Endothelial cell of umbilical vein (primary cell): ENCODE results near the gene CCDC170. TPM values are rescaled to one million over a fixed set of nuclear protein-coding genes. Genes with fewer than 3 reads are reported as not detected.

ENCODE experiments used
- BruUV-seq: library from RNA; stranded (reverse); fragments of 400-500 nt; replicated peaks from 2 replicates; lab custom pipeline; 2021; lab: Mats Ljungman, UMichigan
- CTCF ChIA-PET: fragments of 300-600, 350-600 bp; sonication (Branson Sonifier 250); formaldehyde crosslinking; loops from one replicate; lab custom pipeline; 2021; ENCODE audit warnings: antibody characterized with exemption, inconsistent platforms; lab: Charles Lee
- POLR2A ChIA-PET: fragments of 300-600, 350-600 bp; sonication (Branson Sonifier 250); formaldehyde crosslinking; loops from one replicate; lab custom pipeline; 2021; ENCODE audit warnings: antibody characterized with exemption, inconsistent platforms; lab: Charles Lee
- DNase-seq: peaks from one replicate; pipeline ENCODE4 v3.0.0-alpha.2; 2011; ENCODE audit warnings: low read depth, low spot score
- FAIRE-seq: peaks from 2 replicates; lab custom pipeline; 2011; peaks lifted over from hg19 to GRCh38; lab: Jason Lieb, UNC
- H2AFZ ChIP-seq: 2 replicates; pipeline ENCODE4 v1.6.0; 2012; ENCODE audit warnings: low read depth, low read length, control low read depth, inconsistent platforms
- H3K27ac ChIP-seq: 2 replicates; pipeline ENCODE4 v1.5.1; 2011; ENCODE audit warnings: low read depth, mild to moderate bottlenecking, control low read depth, low read length, moderate library complexity; ENCODE audit not compliant: insufficient read depth
- H3K27me3 ChIP-seq, 2 experiments: 2 replicates each; pipeline versions ENCODE4 v1.6.0 to v1.6.1; 2011; ENCODE audit warnings: low read length in 2 of 2, mixed read lengths in 1 of 2; ENCODE audit not compliant: control insufficient read depth in 2 of 2, insufficient read depth in 2 of 2
- H3K36me3 ChIP-seq, 2 experiments: 2 replicates in 1 of 2; 3 replicates in 1 of 2; pipeline ENCODE4 v1.5.1; 2011; ENCODE audit warnings: low read length in 2 of 2, mild to moderate bottlenecking in 1 of 2, moderate library complexity in 1 of 2; ENCODE audit not compliant: control insufficient read depth in 2 of 2, insufficient read depth in 2 of 2; ENCODE audit errors: extremely low read depth in 1 of 2
- H3K4me1 ChIP-seq: 3 replicates; pipeline ENCODE4 v1.5.1; 2011; ENCODE audit warnings: mild to moderate bottlenecking, low read length; ENCODE audit not compliant: control insufficient read depth, insufficient read depth; ENCODE audit errors: extremely low read depth
- H3K4me2 ChIP-seq: 2 replicates; pipeline ENCODE4 v1.6.1; 2011; ENCODE audit warnings: low read length, control low read depth, mixed read lengths; ENCODE audit not compliant: insufficient read depth
- H3K4me3 ChIP-seq, 3 experiments: fragments of 200-600 bp in 1 of 3; sonication (generic), shearing (Covaris generic) in 1 of 3; replicated peaks in 1 of 3; 2 replicates each; pipeline ENCODE4 v1.5.1; 2011 to 2016; ENCODE audit warnings: control low read depth in 3 of 3, low read length in 3 of 3, mild to moderate bottlenecking in 2 of 3, inconsistent platforms in 1 of 3, low read depth in 1 of 3, moderate library complexity in 1 of 3; ENCODE audit not compliant: insufficient read depth in 1 of 3
- H3K79me2 ChIP-seq: 2 replicates; pipeline ENCODE4 v1.6.0; 2012; ENCODE audit warnings: low read length, inconsistent platforms; ENCODE audit not compliant: control insufficient read depth, insufficient read depth
- H3K9ac ChIP-seq: replicated peaks from 2 replicates; pipeline ENCODE3; 2011; ENCODE audit warnings: low read length, control low read depth; ENCODE audit not compliant: insufficient read depth; ENCODE audit errors: extremely low read depth
- H3K9me1 ChIP-seq: replicated peaks from 3 replicates; pipeline ENCODE4 v1.6.0; 2011; ENCODE audit warnings: mild to moderate bottlenecking, low read length; ENCODE audit not compliant: control insufficient read depth, insufficient read depth; ENCODE audit errors: extremely low read depth
- H3K9me3 ChIP-seq: replicated peaks from 2 replicates; pipeline ENCODE4 v1.5.1; 2012; ENCODE audit warnings: low read length, inconsistent platforms; ENCODE audit not compliant: control insufficient read depth, insufficient read depth
- H4K20me1 ChIP-seq: replicated peaks from 2 replicates; pipeline ENCODE3; 2011; ENCODE audit warnings: mild to moderate bottlenecking, low read length; ENCODE audit not compliant: control insufficient read depth, insufficient read depth; ENCODE audit errors: extremely low read depth
- EZH2 ChIP-seq: IDR thresholded peaks from 2 replicates; pipeline ENCODE4 v1.6.1; 2012; ENCODE audit warnings: borderline replicate concordance, low read depth, mild to moderate bottlenecking, moderate library complexity, low read length, inconsistent platforms; ENCODE audit not compliant: severe bottlenecking
- FOS ChIP-seq: IDR thresholded peaks from 2 replicates; pipeline ENCODE4 v1.6.1; 2011; ENCODE audit warnings: mild to moderate bottlenecking, low read length, moderate library complexity, borderline replicate concordance; ENCODE audit not compliant: insufficient read depth
- GATA2 ChIP-seq: IDR thresholded peaks from 2 replicates; pipeline ENCODE4 v1.7.0; 2011; ENCODE audit warnings: low read depth, mild to moderate bottlenecking, moderate library complexity, mixed read lengths, low read length; ENCODE audit not compliant: insufficient read length, insufficient read depth
- JUN ChIP-seq: IDR thresholded peaks from 2 replicates; pipeline ENCODE4 v1.6.1; 2011; ENCODE audit warnings: borderline replicate concordance, low read depth; ENCODE audit not compliant: insufficient read length, insufficient read depth
- MAX ChIP-seq: IDR thresholded peaks from 2 replicates; pipeline ENCODE4 v1.6.1; 2011; ENCODE audit not compliant: insufficient read depth, insufficient read length
- MYC ChIP-seq: IDR thresholded peaks from one replicate; pipeline ENCODE4 v1.6.1; 2011; ENCODE audit warnings: mild to moderate bottlenecking, low read depth, low read length
- POLR2A ChIP-seq: IDR thresholded peaks from 2 replicates; pipeline ENCODE4 v1.6.1; 2012; ENCODE audit warnings: low read depth, mild to moderate bottlenecking, control low read depth, low read length
- POLR2AphosphoS5 ChIP-seq: IDR thresholded peaks from 2 replicates; pipeline ENCODE4 v1.6.1; 2012; ENCODE audit warnings: low read depth, mild to moderate bottlenecking, control low read depth, low read length, moderate library complexity; ENCODE audit not compliant: insufficient read depth
- dilution Hi-C: fragments of 300-500 bp; cut with MboI; formaldehyde crosslinking; loops from one replicate; pipeline ENCODE4 v1.15.0; 2019; ENCODE audit warnings: low sequenced_read_pairs; ENCODE audit not compliant: extremely low pct_ligation_motif_present
- intact Hi-C: fragments of 100-400 bp; cut with micrococcal nuclease; formaldehyde crosslinking; loops from one replicate; pipeline ENCODE4 v1.10.0; 2022
- polyA plus RNA-seq, 4 experiments: library from polyadenylated mRNA; depleted of rRNA in 3 of 4; stranded (reverse) in 3 of 4; unstranded in 1 of 4; fragments of >200 nt; gene quantifications; 2 replicates each; pipeline versions ENCODE4 v1.2.1 to v1.2.3, GENCODE V29; 2011 to 2012; ENCODE audit warnings: missing spikeins in 1 of 4
- total RNA-seq: library from RNA; stranded (reverse); gene quantifications from 2 replicates; pipeline ENCODE4 v1.2.3, GENCODE V29; 2021
- TF ChIP-seq, protein P1 (sequence below), 2 donors: IDR thresholded peaks; 1 replicate in 1 of 2; 2 replicates in 1 of 2; pipeline ENCODE4 v1.5.1; 2011; ENCODE audit warnings: low read length in 2 of 2, mild to moderate bottlenecking in 2 of 2, moderate library complexity in 2 of 2, control low read depth in 1 of 2, inconsistent platforms in 1 of 2, low read depth in 1 of 2; ENCODE audit not compliant: insufficient read depth in 1 of 2; ENCODE audit errors: extremely low read depth in 1 of 2

Gene CCDC170
- total and polyA plus RNA-seq, 2 donors (not counting 3 experiments of a cell fraction or from before 2014, with no cell fraction given), result 0.07 to 0.21 TPM

- Histone ChIP-seq H3K27me3 (no peaks in the 10 kb centered on the region), H3K4me3 (no peak overlapping the region), H4K20me1 (no peaks in the 10 kb centered on the region), H2AFZ (no peak overlapping the region), H3K4me2 (no peak overlapping the region), H3K4me1 (peaks cover 23% of the 10 kb centered on the region), H3K9ac (no peak overlapping the region), H3K9me3 (no peaks in the 10 kb centered on the region), H3K79me2 (no peaks in the 10 kb centered on the region), H3K36me3 (no peaks in the 10 kb centered on the region), H3K9me1 (no peaks in the 10 kb centered on the region), H3K27ac (no peak overlapping the region)
- FAIRE-seq (no peak), DNase-seq (no peak)
- dilution Hi-C loops (no loop called here), intact Hi-C loops (no loop called here)
- BruUV-seq, result no TSS peak
- TF ChIP-seq FOS (no peak), POLR2AphosphoS5 (no peak), GATA2 (no peak), EZH2 (no peak), MYC (no peak)
- ChIA-PET CTCF (interaction anchor here (1.3 kb wide), 1 partner anchor 13 kb away, joined by 5 read pairs; no protein-coding TSS in a partner anchor), POLR2A (no interaction called here)
These were observed 4.1 kb downstream of the CCDC170 start for GRCh38 chr6:151497905-151498304.

- no peaks in the 10 kb centered on the region for H3K36me3 ChIP-seq
- no peak overlapping the region for H3K9ac ChIP-seq
- no peak for TF ChIP-seq POLR2AphosphoS5
- TF ChIP-seq EZH2, result no peak
- TF ChIP-seq, protein P1, sequence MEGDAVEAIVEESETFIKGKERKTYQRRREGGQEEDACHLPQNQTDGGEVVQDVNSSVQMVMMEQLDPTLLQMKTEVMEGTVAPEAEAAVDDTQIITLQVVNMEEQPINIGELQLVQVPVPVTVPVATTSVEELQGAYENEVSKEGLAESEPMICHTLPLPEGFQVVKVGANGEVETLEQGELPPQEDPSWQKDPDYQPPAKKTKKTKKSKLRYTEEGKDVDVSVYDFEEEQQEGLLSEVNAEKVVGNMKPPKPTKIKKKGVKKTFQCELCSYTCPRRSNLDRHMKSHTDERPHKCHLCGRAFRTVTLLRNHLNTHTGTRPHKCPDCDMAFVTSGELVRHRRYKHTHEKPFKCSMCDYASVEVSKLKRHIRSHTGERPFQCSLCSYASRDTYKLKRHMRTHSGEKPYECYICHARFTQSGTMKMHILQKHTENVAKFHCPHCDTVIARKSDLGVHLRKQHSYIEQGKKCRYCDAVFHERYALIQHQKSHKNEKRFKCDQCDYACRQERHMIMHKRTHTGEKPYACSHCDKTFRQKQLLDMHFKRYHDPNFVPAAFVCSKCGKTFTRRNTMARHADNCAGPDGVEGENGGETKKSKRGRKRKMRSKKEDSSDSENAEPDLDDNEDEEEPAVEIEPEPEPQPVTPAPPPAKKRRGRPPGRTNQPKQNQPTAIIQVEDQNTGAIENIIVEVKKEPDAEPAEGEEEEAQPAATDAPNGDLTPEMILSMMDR (IDR thresholded peaks at IDR 0.05; ENCODE audit: extremely low read depth in 1 of 2, insufficient read depth in 1 of 2, low read depth in 1 of 2, low read length in 2 of 2), result no peak
- no peak for TF ChIP-seq GATA2
- TF ChIP-seq JUN, result no peak
- no peak for TF ChIP-seq MYC
- TF ChIP-seq FOS, result no peak
- TF ChIP-seq MAX, result no peak
- TF ChIP-seq POLR2A, result no peak
- H3K27me3 ChIP-seq, result no peaks in the 10 kb centered on the region
- ChIA-PET CTCF (interaction anchor here (1.3 kb wide), 1 partner anchor 14 kb away, joined by 5 read pairs; no protein-coding TSS in a partner anchor), POLR2A (no interaction called here)
- dilution Hi-C loops (no loop called here), intact Hi-C loops (no loop called here)
- H3K4me2 ChIP-seq, result no peak overlapping the region
- H4K20me1 ChIP-seq, result no peaks in the 10 kb centered on the region
- H3K9me3 ChIP-seq, result no peaks in the 10 kb centered on the region
- no peaks in the 10 kb centered on the region for H3K9me1 ChIP-seq
- H3K27ac ChIP-seq, result no peak overlapping the region
- no peaks in the 10 kb centered on the region for H3K79me2 ChIP-seq
- no peak overlapping the region for H2AFZ ChIP-seq
- DNase-seq (no peak), FAIRE-seq (no peak)
- no TSS peak for BruUV-seq
- no peak overlapping the region for H3K4me3 ChIP-seq
- peaks cover 21% of the 10 kb centered on the region for H3K4me1 ChIP-seq
These were observed 4.5 kb downstream of the CCDC170 start for GRCh38 chr6:151498327-151498726.
